Adipocyte (in vitro differentiated cells): ENCODE results near the gene SLA2.

ENCODE experiments used
- DNase-seq: peaks from one replicate; pipeline ENCODE4 v3.0.0-alpha.2; 2015; ENCODE audit warnings: low read depth
- H3K27me3 ChIP-seq: replicated peaks from 2 replicates; pipeline ENCODE4 v1.7.0; 2013; ENCODE audit warnings: mild to moderate bottlenecking, low read length, moderate library complexity; ENCODE audit not compliant: control insufficient read depth, insufficient read depth
- H3K36me3 ChIP-seq: 2 replicates; pipeline ENCODE4 v1.7.0; 2013; ENCODE audit warnings: low read length, mild to moderate bottlenecking, moderate library complexity; ENCODE audit not compliant: control insufficient read depth, insufficient read depth, severe bottlenecking
- H3K4me1 ChIP-seq: 2 replicates; pipeline ENCODE4 v1.7.0; 2013; ENCODE audit warnings: mild to moderate bottlenecking, low read length, moderate library complexity; ENCODE audit not compliant: control insufficient read depth, insufficient read depth
- H3K4me3 ChIP-seq: 2 replicates; pipeline ENCODE4 v1.7.0; 2013; ENCODE audit warnings: mild to moderate bottlenecking, low read length, moderate library complexity
- H3K9ac ChIP-seq: 2 replicates; pipeline ENCODE4 v1.7.0; 2013; ENCODE audit warnings: mild to moderate bottlenecking, low read length, moderate library complexity
- H3K9me3 ChIP-seq: 2 replicates; pipeline ENCODE4 v1.7.0; 2013; ENCODE audit warnings: mild to moderate bottlenecking, low read length, moderate library complexity; ENCODE audit not compliant: control insufficient read depth

SLA2 gene

DNA sequence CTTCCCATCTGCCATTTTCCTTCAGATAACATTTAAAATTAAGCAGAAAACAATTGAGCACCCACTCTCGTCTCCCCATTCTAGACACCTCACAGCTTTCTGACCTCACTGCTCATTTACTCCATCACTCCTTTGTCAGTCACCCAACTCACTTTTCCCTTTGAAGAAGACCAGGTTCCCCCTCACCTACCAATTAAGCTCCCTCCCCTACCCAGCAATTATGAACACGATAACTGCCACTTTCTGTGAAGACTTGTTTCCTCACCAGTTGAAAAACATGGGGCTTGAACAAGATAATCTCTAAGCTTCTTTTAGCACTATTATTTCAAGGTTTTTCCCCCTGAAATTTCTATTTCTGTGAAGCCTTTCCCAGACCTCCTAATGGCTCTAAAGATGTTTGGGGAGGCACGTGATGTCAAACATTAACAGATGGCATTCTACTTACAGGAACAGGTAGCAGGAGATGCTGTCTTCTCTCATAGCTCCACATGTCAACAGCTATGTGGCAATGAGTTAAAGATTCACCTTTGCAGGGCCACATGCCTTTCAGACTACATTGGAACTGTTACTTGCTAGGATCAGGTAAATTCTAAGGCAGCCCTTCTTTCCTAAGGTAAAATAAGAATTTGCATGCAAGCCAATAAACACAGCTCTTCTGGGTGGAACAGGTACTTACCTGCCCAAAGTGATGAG lies 24.8 kb upstream of the SLA2 start:
- Histone ChIP-seq H3K4me1 (no peaks in the 10 kb centered on the region), H3K36me3 (peaks cover 4% of the 10 kb centered on the region), H3K9ac (no peak overlapping the region), H3K27me3 (no peaks in the 10 kb centered on the region), H3K9me3 (no peaks in the 10 kb centered on the region), H3K4me3 (no peak overlapping the region)
- DNase-seq = no peak

DNA sequence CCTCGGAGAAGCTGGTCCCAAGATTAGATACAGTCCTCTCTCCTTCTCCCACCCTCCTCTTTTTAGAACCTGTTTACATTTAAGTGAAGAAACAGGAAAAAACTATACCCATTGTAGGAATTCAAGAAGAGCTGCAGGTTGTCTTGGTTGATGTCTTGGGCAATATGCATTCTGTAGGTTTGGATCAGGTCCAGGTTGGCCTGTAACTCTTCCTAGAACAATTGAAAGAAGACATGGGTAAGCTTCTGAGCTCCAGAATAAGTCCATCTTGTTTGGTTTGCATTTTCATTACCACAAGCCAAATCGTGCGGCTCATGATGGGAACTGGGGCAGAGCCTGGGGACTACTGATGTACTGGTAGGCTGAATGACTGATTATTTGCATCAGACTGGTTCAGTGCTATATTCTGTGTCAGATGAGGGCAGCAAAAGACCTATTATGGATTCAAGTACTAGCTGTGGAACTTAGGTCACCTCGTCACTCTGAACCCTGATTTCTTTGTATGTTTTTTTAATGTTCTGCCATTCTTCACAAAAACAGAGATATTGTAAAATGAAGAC lies 20.3 kb upstream of the SLA2 start:
- peak; percentile 18 for DNase-seq
- Histone ChIP-seq H3K9ac (no peak overlapping the region), H3K27me3 (no peaks in the 10 kb centered on the region), H3K4me1 (no peaks in the 10 kb centered on the region), H3K4me3 (no peak overlapping the region), H3K36me3 (peaks cover 17% of the 10 kb centered on the region), H3K9me3 (no peaks in the 10 kb centered on the region)

DNA sequence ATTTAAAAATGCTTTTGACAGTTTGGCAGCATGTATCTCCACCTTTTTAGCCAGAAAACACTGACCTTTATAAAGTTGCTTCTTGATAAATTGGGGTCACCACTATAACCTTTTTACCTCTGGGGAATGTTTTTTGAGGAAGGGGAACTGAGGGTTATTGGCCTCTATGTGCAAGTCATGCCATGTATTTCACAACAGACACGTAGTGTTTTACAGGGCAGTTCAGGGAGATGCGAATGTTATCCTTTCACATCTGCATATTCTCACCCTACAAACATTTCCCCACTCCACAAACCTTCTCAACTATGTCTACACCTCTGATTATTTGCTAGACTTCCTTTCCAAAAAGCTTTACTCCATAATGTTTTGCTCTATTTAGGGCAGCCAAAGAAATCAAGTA lies 17.0 kb upstream of the SLA2 start:
- H3K9ac ChIP-seq = no peak overlapping the region
- no peak overlapping the region for H3K4me3 ChIP-seq
- DNase-seq = no peak
- H3K27me3 ChIP-seq = no peaks in the 10 kb centered on the region
- H3K9me3 ChIP-seq = no peaks in the 10 kb centered on the region
- peaks cover 17% of the 10 kb centered on the region for H3K36me3 ChIP-seq
- no peaks in the 10 kb centered on the region for H3K4me1 ChIP-seq

DNA sequence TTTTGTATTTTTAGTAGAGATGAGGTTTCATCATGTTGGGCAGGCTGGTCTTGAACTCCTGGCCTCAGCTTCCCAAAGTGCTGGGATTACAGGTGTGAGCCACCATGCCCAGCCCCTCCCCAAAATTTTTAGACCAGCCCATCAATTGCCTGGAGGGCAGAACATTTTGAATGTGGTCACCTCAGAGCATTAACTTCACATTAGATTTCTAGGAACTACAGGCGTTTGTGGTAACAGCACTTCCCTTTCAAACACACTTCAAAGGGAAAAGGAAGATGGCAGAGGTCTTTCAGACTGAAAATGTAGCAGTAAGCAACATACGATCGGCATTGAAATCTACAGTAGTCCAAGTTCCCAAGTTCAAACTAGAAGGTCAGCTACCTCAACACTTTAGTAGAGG lies 12.3 kb upstream of the SLA2 start:
- H3K4me1 ChIP-seq = no peaks in the 10 kb centered on the region
- no peaks in the 10 kb centered on the region for H3K9me3 ChIP-seq
- peaks cover 16% of the 10 kb centered on the region for H3K36me3 ChIP-seq
- no peaks in the 10 kb centered on the region for H3K27me3 ChIP-seq
- no peak overlapping the region for H3K4me3 ChIP-seq
- DNase-seq = no peak
- H3K9ac ChIP-seq = no peak overlapping the region

DNA sequence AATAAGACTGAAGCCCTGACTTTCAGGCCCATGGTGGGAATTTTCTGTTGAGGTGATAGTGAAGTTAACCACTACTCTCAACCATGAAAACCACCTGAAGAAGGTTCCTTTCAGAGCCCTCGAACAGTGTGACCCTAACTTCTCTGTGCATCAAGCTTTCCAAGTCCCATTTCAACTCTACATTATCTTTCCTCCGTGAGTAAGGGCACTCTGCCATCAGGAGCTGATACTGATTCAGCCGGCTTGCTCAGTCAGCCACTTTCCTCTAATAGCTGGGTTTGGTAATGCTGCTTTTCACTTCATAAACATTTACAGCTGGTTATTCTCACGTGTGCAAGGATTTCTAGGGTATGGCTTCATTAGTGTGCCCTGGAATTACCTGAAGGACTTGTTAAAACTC lies 10.7 kb upstream of the SLA2 start:
- peaks cover 21% of the 10 kb centered on the region for H3K36me3 ChIP-seq

GRCh38 chr20:36655004-36655403 lies 9.0 kb upstream of the SLA2 start:
- H3K36me3 ChIP-seq = peaks cover 17% of the 10 kb centered on the region
- no peak for DNase-seq
- H3K9me3 ChIP-seq = no peaks in the 10 kb centered on the region
- H3K4me1 ChIP-seq = no peaks in the 10 kb centered on the region
- H3K27me3 ChIP-seq = no peaks in the 10 kb centered on the region
- H3K4me3 ChIP-seq = no peak overlapping the region
- no peak overlapping the region for H3K9ac ChIP-seq

More for the DNA sequence above, 10.7 kb upstream of the SLA2 start:
- H3K9ac ChIP-seq = no peak overlapping the region
- H3K4me1 ChIP-seq = no peaks in the 10 kb centered on the region
- no peaks in the 10 kb centered on the region for H3K27me3 ChIP-seq
- H3K9me3 ChIP-seq = no peaks in the 10 kb centered on the region
- no peak for DNase-seq
- H3K4me3 ChIP-seq = no peak overlapping the region

DNA sequence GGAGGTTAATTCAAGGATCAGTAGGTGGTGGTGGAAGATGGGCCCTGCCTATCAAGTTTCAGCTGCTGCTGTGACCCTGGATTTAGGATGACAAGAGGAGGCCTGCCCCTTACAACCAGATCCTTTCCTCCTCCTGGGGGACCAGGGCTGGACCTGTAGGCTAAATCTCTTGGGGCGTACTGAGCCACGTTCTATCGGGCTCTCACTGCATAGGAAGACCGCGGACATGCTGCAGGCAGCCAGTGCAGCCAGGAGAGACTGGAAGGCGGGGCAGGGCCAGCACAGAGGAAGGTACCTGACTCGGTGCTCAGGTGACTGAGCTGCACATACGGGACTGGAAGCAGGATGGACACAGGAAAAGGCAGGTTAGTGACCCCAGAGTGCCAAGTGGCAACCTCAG lies 8.5 kb upstream of the SLA2 start:
- H3K9me3 ChIP-seq = no peaks in the 10 kb centered on the region
- H3K4me1 ChIP-seq = no peaks in the 10 kb centered on the region
- H3K4me3 ChIP-seq = no peak overlapping the region
- H3K36me3 ChIP-seq = peaks cover 17% of the 10 kb centered on the region
- H3K27me3 ChIP-seq = no peaks in the 10 kb centered on the region
- DNase-seq = no peak
- no peak overlapping the region for H3K9ac ChIP-seq

DNA sequence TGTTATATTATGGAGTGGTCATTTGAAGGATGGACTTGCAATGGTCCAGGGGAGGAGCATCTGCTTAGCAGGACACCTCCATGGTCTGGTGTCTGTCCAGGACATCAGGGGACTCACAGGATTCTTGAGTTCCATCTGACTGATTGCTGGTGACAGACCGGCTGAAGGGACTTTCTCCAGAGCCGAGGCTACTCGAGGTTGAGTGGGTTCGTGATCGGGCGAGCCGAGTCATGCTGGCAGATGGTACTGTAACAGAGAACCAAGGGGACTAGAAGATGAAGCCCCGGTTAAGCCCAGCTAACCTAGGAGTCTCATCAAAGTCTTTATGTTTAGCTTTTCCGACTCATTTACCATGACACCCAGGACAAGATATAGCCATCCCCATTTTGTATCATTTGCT lies 7.5 kb upstream of the SLA2 start:
- H3K4me1 ChIP-seq = no peaks in the 10 kb centered on the region
- H3K9me3 ChIP-seq = no peaks in the 10 kb centered on the region
- peaks cover 17% of the 10 kb centered on the region for H3K36me3 ChIP-seq
- no peaks in the 10 kb centered on the region for H3K27me3 ChIP-seq
- DNase-seq = no peak
- no peak overlapping the region for H3K9ac ChIP-seq
- no peak overlapping the region for H3K4me3 ChIP-seq

DNA sequence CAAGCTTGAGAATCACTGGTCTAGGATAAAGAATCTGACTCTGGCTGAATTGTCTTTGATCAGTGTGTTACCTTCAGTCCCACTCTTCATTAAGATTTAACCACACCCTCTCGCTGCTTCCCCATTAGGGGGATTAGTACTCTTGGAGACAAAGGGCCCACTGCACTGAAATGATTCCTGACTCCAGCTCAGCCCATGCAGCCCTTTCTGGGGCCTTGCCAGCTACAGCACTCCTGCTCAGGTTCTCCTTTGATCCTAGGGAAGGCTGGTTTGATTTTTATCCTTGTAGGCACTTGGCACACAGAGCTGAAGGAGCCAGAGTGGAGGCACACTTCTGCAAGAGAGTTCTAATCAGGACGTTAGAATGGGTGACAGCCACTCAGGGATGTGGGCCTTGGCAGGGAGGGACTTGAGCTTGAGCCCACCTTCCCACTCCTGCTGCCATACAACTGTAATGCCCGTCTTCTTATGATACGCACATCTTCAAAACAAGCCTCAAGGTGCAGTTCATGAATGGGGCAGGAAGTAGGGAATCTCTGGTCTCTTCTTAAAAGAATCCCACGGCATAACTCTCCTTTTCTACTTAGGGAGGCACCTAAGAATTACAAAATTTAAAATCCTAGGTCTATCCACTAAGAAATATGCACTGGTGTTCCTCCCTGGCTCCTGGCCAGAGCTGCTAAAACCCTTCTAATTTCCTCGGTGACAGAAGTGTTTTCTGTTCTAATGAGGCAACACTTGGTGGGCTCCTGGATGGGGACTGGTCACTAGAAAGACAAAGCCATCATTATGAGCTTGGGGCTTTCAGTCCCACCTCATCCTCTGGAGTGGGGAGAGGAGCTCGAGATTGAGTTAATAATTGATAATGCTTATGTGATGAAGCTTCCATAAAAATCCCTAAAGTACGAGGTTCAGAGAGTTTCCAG lies 1.5 kb upstream of the SLA2 start:
- H3K9me3 ChIP-seq = no peaks in the 10 kb centered on the region
- H3K4me1 ChIP-seq = no peaks in the 10 kb centered on the region
- no peak for DNase-seq
- no peaks in the 10 kb centered on the region for H3K27me3 ChIP-seq
- H3K36me3 ChIP-seq = no peaks in the 10 kb centered on the region
- H3K9ac ChIP-seq = no peak overlapping the region
- H3K4me3 ChIP-seq = no peak overlapping the region

GRCh38 chr20:36646678-36647077 lies 682 bp upstream of the SLA2 start:
- no peak for DNase-seq
- Histone ChIP-seq H3K27me3 (no peaks in the 10 kb centered on the region), H3K4me1 (no peaks in the 10 kb centered on the region), H3K36me3 (no peaks in the 10 kb centered on the region), H3K4me3 (no peak overlapping the region), H3K9ac (no peak overlapping the region), H3K9me3 (no peaks in the 10 kb centered on the region)

GRCh38 chr20:36645353-36645752 lies 643 bp downstream of the SLA2 start:
- Histone ChIP-seq H3K9me3 (no peaks in the 10 kb centered on the region), H3K36me3 (no peaks in the 10 kb centered on the region), H3K9ac (no peak overlapping the region), H3K4me1 (no peaks in the 10 kb centered on the region), H3K27me3 (no peaks in the 10 kb centered on the region), H3K4me3 (no peak overlapping the region)
- no peak for DNase-seq
